GM18507 (cell line): ENCODE results near the gene REEP6.

Source experiments
- DNase-seq: peaks from one replicate; pipeline ENCODE4 v3.0.0; 2011; ENCODE audit warnings: low read depth; ENCODE audit not compliant: insufficient read length; ENCODE audit errors: extremely low spot score
- FAIRE-seq: peaks from 2 replicates; lab custom pipeline; 2011; peaks lifted over from hg19 to GRCh38; lab: Jason Lieb, UNC

The REEP6 gene

GRCh38 chr19:1455336-1456120 lies 35.5 kb upstream of the REEP6 start:
- FAIRE-seq (peak; percentile 62), DNase-seq (peak; percentile 49)

DNA sequence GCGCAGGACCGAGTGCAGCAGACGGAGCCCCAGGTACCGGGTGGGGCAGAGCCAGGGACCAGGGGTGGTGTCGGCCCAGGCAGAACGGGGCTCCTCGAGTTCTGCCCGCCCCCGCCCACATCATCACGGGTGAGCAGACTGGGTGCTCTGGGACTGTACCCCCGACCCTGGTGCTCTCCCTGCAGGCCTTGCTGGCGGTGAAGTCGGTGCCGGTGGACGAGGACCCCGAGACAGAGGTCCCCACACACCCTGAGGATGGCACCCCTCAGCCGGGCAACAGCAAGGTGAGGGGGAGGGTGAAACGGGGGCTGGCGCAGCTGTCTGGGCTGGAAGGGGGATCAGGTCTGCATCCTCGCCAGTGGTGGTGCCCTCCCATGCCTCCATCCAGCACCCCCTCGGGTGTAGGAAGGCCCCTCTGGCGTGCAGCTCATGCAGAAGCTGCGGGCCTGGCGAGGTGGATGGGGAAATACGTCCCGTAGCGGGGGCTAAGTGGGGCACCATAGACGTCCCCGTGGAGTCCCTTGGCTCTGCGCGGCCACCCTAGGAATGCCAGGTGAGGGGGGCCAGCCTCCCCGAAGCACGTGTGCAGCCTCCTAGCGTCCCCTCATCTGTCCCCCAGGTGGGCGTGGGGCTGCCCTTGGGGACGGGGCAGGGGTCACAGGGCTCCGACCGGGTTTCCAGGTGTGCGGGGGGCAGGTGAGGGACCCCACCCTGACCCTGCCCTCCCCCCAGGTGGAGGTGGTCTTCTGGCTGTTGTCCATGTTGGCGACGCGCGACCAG lies 34.7 kb upstream of the REEP6 start:
- DNase-seq (no peak), FAIRE-seq (no peak)

- FAIRE-seq, result no peak
- no peak for DNase-seq
Observed at GRCh38 chr19:1457031-1457739, 33.8 kb upstream of the REEP6 start.

DNA sequence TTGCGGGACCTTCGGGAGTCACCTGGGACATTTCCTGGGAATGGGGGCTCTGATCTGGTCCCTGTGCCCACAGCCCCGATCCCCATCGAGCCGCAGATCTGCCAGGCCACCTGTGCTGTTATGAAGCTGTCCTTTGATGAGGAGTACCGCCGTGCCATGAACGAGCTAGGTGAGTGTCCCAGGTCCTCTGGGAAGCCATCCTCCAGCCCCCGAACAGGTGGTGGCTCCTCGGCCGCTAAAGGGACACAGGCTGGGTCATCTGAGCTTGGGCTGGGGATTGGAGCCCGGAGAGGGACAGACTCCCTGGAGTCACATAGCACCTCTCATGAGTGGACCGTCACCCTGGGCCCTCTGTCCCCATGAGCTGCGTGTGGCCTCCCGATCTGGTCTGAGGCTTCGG lies 33.1 kb upstream of the REEP6 start:
- FAIRE-seq (no peak), DNase-seq (no peak)

DNA sequence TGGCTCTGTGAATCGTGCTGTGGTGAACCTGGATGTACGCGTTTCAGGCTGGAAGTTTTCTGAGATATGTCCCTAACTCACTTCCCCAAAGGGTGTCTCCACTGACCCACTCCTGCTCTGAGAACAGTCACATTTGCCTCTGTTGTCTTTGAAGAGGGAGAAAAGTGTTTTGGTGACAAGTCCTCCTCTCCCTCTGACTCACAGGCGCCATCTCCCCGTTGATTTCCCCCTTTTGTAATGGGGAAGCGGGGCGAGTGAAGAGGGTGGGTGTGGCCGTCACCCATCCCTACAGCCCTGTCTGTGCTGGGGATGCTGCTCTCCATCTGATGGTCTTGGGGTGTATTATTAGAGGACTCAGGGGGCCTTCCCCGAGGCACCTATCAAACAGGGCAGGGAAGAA lies 31.5 kb upstream of the REEP6 start:
- FAIRE-seq, result no peak
- DNase-seq, result no peak

DNA sequence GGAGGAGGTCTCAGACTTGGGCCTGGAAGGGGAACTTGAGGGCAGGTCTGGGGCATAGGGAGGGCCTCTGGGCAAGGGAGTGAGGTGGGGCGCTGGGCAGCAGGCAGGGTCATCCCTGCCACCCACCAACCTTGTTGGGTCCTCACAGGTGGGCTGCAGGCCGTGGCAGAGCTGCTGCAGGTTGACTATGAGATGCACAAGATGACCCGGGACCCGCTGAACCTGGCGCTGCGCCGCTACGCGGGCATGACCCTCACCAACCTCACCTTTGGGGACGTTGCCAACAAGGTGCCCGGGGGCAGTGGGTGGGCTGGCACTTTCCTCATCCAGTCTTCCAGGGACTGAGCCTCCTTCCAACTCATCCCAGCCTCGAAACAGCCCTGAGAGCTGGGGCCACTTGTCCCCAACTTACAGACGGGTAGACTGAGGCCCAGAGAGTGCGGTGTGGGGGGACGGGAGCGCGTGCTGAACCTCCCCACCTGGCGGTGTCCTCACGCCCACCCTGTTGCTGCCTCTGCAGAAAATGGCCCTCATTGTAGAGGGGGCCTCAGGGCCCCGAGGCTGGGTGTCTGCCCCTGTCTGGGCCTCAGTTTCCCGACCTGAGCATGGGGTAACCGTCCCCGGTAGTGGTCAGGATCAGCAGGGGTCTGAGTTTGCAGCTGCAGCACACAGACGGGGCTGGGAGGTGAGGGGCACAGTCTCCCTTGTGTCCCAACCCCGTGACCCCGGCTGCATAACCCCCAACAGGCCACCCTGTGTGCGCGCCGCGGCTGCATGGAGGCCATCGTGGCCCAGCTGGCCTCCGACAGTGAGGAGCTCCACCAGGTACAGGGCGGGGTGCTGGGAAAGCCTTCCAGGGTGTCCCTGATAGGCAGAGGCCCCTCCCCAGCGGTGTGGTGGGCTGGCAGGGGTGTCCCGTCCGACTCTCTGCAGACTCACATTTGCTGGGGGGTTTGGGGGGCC lies 30.7 kb upstream of the REEP6 start:
- FAIRE-seq (no peak), DNase-seq (no peak)

DNA sequence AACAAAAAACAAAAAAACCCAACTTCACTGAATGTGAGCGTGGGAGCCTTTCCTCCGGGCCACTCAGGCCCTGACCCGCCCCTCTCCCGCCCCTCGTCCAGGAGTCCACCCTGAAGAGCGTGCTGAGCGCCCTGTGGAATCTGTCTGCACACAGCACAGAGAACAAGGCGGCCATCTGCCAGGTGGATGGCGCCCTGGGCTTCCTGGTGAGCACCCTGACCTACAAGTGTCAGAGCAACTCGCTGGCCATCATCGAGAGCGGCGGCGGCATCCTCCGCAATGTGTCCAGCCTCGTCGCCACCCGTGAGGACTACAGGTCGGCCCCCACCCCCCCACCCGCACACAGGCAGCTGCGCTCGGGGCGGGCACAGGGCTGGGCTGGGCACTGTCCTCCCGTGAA lies 29.1 kb upstream of the REEP6 start:
- FAIRE-seq (no peak), DNase-seq (no peak)

- FAIRE-seq (peak; percentile 49), DNase-seq (no peak)
Observed at GRCh38 chr19:1465191-1466016, 25.6 kb upstream of the REEP6 start.

GRCh38 chr19:1466018-1466460 lies 24.9 kb upstream of the REEP6 start:
- no peak for DNase-seq
- no peak for FAIRE-seq

- DNase-seq, result no peak
- FAIRE-seq, result no peak
Observed at GRCh38 chr19:1466461-1467214, 24.3 kb upstream of the REEP6 start.

DNA sequence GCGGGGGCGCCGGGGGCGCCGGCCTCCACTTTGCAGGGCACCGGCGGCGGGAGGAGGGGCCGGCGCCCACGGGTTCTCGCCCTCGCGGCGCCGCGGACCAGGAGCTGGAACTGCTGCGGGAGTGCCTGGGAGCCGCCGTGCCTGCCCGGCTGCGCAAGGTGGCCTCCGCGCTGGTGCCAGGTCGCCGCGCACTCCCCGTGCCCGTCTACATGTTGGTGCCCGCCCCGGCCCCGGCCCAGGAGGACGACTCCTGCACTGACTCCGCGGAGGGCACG lies 23.8 kb upstream of the REEP6 start:
- DNase-seq, result no peak
- no peak for FAIRE-seq

DNA sequence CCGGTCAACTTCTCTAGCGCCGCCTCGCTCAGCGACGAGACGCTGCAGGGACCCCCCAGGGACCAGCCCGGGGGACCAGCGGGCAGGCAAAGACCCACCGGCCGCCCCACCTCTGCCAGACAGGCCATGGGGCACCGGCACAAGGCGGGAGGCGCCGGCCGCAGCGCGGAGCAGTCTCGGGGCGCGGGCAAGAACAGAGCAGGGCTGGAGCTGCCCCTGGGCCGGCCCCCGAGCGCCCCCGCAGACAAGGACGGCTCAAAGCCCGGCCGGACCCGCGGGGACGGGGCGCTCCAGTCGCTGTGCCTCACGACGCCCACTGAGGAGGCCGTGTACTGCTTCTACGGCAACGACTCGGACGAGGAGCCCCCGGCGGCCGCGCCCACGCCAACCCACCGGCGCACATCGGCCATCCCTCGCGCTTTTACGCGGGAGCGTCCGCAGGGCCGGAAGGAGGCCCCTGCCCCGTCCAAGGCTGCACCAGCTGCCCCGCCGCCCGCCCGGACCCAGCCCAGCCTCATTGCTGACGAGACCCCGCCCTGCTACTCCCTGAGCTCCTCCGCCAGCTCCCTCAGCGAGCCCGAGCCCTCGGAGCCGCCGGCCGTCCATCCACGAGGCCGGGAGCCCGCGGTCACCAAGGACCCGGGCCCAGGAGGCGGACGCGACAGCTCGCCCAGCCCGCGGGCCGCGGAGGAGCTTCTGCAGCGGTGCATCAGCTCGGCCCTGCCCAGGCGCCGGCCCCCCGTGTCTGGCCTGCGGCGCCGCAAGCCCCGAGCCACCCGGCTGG lies 23.3 kb upstream of the REEP6 start:
- DNase-seq (no peak), FAIRE-seq (no peak)

DNA sequence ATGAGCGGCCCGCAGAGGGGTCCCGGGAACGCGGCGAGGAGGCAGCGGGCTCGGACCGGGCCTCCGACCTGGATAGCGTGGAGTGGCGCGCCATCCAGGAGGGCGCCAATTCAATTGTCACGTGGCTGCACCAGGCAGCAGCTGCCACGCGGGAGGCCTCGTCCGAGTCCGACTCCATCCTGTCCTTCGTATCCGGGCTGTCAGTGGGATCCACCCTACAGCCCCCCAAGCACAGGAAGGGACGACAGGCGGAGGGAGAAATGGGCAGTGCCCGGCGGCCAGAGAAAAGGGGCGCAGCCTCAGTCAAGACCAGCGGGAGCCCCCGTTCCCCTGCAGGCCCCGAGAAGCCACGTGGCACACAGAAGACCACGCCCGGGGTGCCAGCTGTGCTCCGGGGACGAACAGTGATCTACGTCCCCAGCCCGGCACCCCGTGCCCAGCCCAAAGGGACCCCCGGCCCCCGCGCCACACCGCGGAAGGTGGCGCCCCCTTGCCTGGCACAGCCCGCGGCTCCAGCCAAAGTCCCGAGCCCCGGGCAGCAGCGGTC lies 22.6 kb upstream of the REEP6 start:
- FAIRE-seq, result no peak
- DNase-seq, result no peak

DNA sequence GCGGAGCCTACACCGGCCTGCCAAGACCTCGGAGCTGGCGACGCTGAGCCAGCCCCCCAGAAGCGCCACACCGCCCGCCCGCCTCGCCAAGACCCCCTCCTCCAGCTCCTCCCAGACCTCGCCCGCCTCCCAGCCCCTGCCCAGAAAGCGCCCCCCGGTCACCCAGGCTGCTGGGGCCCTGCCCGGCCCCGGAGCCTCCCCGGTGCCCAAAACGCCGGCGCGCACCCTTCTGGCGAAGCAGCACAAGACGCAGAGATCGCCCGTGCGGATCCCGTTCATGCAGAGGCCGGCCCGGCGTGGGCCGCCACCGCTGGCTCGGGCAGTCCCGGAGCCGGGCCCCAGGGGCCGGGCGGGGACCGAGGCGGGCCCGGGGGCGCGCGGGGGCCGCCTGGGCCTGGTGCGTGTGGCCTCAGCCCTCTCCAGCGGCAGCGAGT lies 22.1 kb upstream of the REEP6 start:
- FAIRE-seq, result no peak
- DNase-seq, result no peak

DNA sequence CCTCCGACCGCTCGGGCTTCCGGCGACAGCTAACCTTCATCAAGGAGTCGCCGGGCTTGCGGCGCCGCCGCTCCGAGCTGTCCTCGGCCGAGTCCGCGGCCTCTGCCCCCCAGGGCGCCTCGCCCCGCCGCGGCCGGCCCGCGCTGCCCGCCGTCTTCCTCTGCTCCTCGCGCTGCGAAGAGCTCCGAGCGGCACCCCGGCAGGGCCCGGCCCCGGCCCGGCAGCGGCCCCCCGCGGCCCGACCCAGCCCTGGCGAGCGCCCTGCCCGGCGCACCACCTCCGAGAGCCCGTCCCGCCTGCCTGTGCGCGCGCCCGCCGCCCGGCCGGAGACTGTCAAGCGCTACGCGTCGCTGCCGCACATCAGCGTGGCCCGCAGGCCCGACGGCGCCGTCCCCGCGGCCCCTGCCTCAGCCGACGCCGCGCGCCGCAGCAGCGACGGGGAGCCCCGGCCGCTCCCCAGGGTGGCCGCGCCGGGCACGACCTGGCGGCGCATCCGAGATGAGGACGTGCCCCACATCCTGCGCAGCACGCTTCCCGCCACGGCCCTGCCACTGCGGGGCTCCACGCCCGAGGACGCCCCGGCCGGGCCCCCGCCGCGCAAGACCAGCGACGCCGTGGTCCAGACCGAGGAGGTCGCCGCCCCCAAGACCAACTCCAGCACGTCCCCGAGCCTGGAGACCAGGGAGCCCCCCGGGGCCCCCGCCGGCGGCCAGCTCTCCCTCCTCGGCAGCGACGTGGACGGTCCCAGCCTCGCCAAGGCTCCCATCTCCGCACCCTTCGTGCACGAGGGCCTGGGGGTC lies 21.5 kb upstream of the REEP6 start:
- no peak for DNase-seq
- no peak for FAIRE-seq

DNA sequence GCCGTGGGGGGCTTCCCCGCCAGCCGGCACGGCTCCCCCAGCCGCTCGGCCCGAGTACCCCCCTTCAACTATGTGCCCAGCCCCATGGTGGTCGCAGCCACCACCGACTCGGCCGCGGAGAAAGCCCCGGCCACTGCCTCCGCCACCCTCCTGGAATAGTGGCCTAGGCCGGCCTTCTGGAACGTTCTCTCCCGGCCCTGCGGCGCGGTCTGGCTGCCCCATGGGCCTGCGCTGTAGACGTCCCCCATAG lies 21.0 kb upstream of the REEP6 start:
- FAIRE-seq, result no peak

More for the DNA sequence above, 21.0 kb upstream of the REEP6 start:
- no peak for DNase-seq
